ENCODE results near the gene PRKAB1. TPM values are rescaled to one million over a fixed set of nuclear protein-coding genes. Genes with fewer than 3 reads are reported as not detected.
A peak's percentile ranks its signal among the peaks of the same experiment; 100 is the strongest.
"Not testable (repeated sequence)": the region's sequence is repeated elsewhere in the genome, so short reads cannot be mapped to it uniquely, and the experiment has no call there.

PRKAB1 gene
- total RNA-seq, result 28.9 and 36.6 TPM in 2 replicates

GRCh38 chr12:119667577-119668323, at the start of gene PRKAB1:
Gene PRKAB1, plus strand, starts transcription at chr12:119668133. Its CDS starts 112 bp downstream, at chr12:119668245.
- peak; percentile 92 for DNase-seq (ENCODE audit: low read depth)
- peak within 1 kb of the TSS; percentile 98 for H3K4me3 ChIP-seq (ENCODE audit: low read depth, low read length)
- H3K36me3 ChIP-seq (ENCODE audit: control insufficient read depth, insufficient read depth, low read length), result peaks cover 1% of the 10 kb centered on the region
- TF ChIP-seq CTCF (IDR thresholded peaks at IDR 0.05; ENCODE audit: insufficient read depth, low read length, poor library complexity, severe bottlenecking), result peak; percentile 61
- no peaks in the 10 kb centered on the region for H3K27me3 ChIP-seq (ENCODE audit: control insufficient read depth, insufficient read depth, low read length)

- DNase-seq (ENCODE audit: low read depth); H3K36me3 ChIP-seq (ENCODE audit: control insufficient read depth, insufficient read depth, low read length); H3K27me3 ChIP-seq (ENCODE audit: control insufficient read depth, insufficient read depth, low read length); H3K4me3 ChIP-seq (ENCODE audit: low read depth, low read length): not testable (repeated sequence)
Measured at GRCh38 chr12:119618328-119618896, 49.5 kb upstream of the PRKAB1 start.

GRCh38 chr12:119620490-119620889, 47.4 kb upstream of the PRKAB1 start:
- DNase-seq (ENCODE audit: low read depth), result no peak
- Histone ChIP-seq H3K27me3 (ENCODE audit: control insufficient read depth, insufficient read depth, low read length) (no peaks in the 10 kb centered on the region), H3K4me3 (ENCODE audit: low read depth, low read length) (no peak overlapping the region), H3K36me3 (ENCODE audit: control insufficient read depth, insufficient read depth, low read length) (no peaks in the 10 kb centered on the region)
- TF ChIP-seq CTCF (IDR thresholded peaks at IDR 0.05; ENCODE audit: insufficient read depth, low read length, poor library complexity, severe bottlenecking), result no peak

GRCh38 chr12:119621878-119622277, 46.1 kb upstream of the PRKAB1 start:
- no peak for TF ChIP-seq CTCF (IDR thresholded peaks at IDR 0.05; ENCODE audit: insufficient read depth, low read length, poor library complexity, severe bottlenecking)
- Histone ChIP-seq H3K4me3 (ENCODE audit: low read depth, low read length) (no peak overlapping the region), H3K36me3 (ENCODE audit: control insufficient read depth, insufficient read depth, low read length) (no peaks in the 10 kb centered on the region), H3K27me3 (ENCODE audit: control insufficient read depth, insufficient read depth, low read length) (no peaks in the 10 kb centered on the region)
- DNase-seq (ENCODE audit: low read depth), result no peak

GRCh38 chr12:119624966-119625365, 43.0 kb upstream of the PRKAB1 start:
- no peaks in the 10 kb centered on the region for H3K27me3 ChIP-seq (ENCODE audit: control insufficient read depth, insufficient read depth, low read length)
- H3K36me3 ChIP-seq (ENCODE audit: control insufficient read depth, insufficient read depth, low read length), result no peaks in the 10 kb centered on the region
- no peak for DNase-seq (ENCODE audit: low read depth)
- no peak overlapping the region for H3K4me3 ChIP-seq (ENCODE audit: low read depth, low read length)
- TF ChIP-seq CTCF (IDR thresholded peaks at IDR 0.05; ENCODE audit: insufficient read depth, low read length, poor library complexity, severe bottlenecking), result no peak

- no peaks in the 10 kb centered on the region for H3K36me3 ChIP-seq (ENCODE audit: control insufficient read depth, insufficient read depth, low read length)
- no peak overlapping the region for H3K4me3 ChIP-seq (ENCODE audit: low read depth, low read length)
- DNase-seq (ENCODE audit: low read depth), result no peak
- TF ChIP-seq CTCF (IDR thresholded peaks at IDR 0.05; ENCODE audit: insufficient read depth, low read length, poor library complexity, severe bottlenecking), result no peak
- H3K27me3 ChIP-seq (ENCODE audit: control insufficient read depth, insufficient read depth, low read length), result no peaks in the 10 kb centered on the region
Measured at GRCh38 chr12:119627019-119627643, 40.8 kb upstream of the PRKAB1 start.

Measured in kidney epithelial cell (primary cell).